ENCODE measurements around the gene FLT3LG.

DNA sequence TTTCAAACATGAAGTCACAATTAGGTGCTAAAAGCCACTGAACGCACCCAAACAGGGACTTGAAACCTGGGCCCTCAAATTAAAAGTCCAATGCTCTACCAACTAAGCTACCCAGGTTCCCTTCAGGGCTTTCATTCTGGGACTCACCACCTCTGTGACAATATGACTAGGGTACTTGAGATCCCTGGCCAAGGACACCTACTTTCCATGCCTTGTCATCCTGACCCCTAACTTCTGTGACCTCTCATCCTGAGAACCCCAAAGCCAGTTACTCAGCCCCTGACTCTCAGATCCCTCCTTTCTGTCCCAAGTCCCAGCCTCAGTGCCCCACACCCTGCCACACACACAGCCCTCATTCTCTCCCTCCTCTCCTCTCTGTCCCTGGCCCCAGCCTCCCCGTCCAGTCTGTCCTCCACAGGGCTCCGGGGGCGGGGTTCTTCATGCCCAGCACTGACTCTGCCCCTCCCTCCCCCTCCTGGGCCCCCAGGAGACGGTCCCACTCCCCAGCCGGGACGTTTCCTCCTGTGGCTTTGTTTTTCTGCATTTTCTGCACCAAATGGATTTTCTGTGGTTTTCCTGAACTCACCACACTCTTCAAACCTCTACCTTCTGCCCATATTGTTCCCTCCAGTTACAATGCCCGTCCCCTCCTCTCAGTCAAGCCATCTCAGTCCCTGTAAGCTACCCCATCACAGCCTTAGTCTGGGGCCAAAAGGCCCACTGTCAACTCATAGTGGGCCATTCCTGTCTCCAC lies 60.8 kb downstream of the FLT3LG start:
- TF ChIP-seq, protein P1, sequence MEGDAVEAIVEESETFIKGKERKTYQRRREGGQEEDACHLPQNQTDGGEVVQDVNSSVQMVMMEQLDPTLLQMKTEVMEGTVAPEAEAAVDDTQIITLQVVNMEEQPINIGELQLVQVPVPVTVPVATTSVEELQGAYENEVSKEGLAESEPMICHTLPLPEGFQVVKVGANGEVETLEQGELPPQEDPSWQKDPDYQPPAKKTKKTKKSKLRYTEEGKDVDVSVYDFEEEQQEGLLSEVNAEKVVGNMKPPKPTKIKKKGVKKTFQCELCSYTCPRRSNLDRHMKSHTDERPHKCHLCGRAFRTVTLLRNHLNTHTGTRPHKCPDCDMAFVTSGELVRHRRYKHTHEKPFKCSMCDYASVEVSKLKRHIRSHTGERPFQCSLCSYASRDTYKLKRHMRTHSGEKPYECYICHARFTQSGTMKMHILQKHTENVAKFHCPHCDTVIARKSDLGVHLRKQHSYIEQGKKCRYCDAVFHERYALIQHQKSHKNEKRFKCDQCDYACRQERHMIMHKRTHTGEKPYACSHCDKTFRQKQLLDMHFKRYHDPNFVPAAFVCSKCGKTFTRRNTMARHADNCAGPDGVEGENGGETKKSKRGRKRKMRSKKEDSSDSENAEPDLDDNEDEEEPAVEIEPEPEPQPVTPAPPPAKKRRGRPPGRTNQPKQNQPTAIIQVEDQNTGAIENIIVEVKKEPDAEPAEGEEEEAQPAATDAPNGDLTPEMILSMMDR (IDR thresholded peaks at IDR 0.05), result no peak
- TF ChIP-seq ZFX (IDR thresholded peaks at IDR 0.05; ENCODE audit: borderline replicate concordance), result no peak
